Middle frontal gyrus (tissue), 1 donor: ENCODE measurements around the gene FARP1.

ENCODE experiments used
- DNase-seq: peaks from one replicate; pipeline ENCODE4 v3.0.0-alpha.2; 2015; ENCODE audit warnings: low spot score; ENCODE audit errors: extremely low spot score

The FARP1 gene

GRCh38 chr13:98141091-98141490 is 1.8 kb upstream of the FARP1 start:
- no peak for DNase-seq

- no peak for DNase-seq
Measured at GRCh38 chr13:98141509-98142379, 1.1 kb upstream of the FARP1 start.

- DNase-seq, result no peak
Measured at GRCh38 chr13:98143157-98143553, 261 bp downstream of the FARP1 start.

DNA sequence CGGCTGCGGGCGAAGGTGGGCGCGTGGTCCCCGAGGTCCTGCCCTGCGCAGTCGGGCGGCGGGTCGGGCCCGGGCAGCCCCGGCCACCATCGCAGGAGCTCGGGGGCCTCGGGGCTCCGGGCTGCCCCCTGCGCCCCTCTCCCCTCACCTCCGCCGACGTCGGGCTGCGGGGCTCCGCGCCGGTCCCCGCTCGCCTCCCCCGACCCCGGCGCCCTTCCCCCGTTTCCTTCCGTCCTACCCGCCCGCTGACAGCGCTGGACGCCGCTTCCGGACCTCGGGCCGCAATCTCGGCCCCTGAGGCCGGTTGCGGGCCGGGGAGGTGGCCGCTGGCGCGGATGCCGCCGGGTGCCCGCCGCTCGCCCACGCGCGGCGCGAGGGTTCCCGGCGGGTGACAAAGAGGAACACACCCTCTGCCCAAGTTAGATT is 720 bp downstream of the FARP1 start:
- DNase-seq, result no peak

DNA sequence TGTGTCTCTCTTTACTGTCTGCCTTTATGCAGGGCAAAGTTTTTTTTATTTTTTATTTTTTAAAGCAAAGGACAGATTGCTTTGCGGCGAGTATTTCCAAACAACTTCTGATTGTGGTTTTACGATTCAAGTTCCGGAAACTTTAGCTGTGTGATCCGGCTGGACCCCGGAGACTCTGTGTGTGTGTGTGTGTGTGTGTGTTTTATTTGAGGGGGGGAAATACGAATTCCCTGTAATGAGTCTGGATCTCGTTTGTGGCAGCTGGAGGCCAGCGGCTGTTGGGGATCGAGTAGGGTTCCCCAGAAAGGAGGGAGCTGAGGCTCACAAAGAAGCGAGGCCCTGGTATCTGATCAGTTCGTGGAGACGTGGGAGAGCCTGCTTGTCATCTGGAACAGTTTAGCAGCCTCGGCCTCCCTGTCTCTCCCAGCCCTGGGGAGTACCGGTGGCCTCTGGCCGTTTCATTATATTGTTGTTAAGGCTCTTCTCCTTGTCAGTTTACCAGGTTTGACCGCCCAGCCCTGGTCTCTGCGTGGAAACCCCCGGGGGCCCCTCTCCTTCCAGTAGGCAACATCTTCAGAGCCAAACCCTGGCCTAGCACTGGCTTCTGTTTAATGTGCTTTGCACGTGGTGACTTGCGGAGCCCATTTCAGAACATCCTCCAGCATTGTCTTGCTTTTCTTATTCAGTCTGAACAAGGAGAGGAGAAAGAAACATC is 1.3 kb downstream of the FARP1 start:
- DNase-seq, result no peak

DNA sequence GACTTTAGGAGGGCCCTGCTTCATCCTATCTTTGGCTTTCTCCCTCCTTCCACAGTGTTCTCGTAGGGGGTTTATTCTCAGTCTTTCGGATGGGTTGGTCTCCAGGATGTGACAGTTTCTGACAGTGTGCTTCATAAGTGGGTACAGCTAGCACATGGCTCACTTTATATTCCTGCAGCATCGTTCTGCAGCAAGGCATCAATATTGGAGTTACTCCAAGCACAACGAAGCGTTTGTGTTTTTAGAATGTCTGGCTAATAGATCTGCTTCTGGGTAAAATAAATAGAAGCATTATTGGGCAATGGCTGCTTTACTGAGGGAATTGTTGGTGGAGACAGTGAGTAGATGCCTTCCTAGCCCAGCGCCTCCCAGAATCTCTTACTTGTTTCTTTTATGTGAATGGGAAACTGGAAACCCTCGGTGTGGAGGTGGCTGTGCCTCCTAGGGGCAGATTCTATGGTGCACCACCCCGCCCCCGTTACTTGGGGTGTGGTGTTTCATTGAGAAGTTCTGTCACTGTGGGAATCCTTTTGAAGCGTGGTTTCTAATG is 2.0 kb downstream of the FARP1 start:
- DNase-seq, result no peak

DNA sequence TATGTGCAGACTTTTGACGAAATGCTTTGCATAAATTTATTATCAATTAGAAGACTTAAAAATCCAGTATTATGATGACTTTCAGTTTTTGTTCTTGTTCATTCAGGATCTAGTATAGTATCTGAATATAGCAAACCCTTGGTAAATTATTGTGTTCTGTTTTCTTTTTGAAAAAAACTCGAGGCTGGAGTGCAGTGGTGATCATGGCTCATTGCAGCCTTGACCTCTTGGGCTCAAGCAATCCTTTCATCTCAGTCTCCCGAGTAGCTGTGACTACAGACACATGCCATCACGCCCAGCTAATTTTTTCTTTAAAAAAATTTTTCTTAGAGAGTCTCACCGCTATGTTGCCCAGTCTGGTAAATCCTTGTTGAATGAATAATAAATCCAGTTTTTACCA is 4.6 kb downstream of the FARP1 start:
- DNase-seq, result no peak

- no peak for DNase-seq
Measured at GRCh38 chr13:98150832-98151479, 8.1 kb downstream of the FARP1 start.

GRCh38 chr13:98155475-98156109 is 12.7 kb downstream of the FARP1 start:
- DNase-seq, result no peak

DNA sequence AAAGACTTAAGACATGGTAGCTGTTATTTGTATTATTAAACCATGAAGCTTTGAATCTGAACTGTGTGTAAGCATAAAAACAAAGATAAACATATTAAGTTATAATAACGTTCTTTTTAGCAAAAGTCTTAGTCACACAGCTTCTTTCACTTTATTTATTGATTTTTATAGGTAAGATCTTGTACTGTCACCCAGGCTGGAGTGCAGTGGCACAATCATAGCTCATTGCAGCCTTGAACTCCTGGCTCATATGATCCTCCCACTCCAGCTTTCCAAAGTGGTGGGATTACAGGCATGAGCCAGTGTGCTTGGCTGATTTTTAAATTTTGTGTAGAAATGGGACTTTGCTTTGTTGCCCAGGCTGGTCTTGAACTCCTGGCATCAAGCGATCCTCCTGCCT is 13.4 kb downstream of the FARP1 start:
- no peak for DNase-seq

DNA sequence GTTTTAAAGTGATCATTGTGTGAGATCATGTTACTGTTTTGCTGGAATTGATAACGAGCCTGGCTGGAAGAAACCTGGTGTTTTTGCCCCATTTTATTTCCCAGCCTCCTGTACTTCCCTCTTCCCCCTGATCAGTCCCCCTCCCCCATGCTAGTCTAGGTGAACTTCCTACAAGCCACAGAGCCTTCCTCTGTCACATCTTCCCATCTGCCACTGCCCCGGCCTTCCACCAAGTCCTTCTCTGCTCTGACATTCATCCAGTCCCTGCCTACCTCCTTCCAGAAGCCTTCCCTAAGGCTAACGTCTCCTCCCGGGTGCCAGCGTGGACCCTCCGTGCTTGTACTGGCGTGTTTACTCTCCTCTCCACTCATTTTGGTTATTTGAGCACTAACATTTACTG is 14.3 kb downstream of the FARP1 start:
- DNase-seq, result no peak

- DNase-seq, result no peak
Measured at GRCh38 chr13:98157609-98158008, 14.7 kb downstream of the FARP1 start.

DNA sequence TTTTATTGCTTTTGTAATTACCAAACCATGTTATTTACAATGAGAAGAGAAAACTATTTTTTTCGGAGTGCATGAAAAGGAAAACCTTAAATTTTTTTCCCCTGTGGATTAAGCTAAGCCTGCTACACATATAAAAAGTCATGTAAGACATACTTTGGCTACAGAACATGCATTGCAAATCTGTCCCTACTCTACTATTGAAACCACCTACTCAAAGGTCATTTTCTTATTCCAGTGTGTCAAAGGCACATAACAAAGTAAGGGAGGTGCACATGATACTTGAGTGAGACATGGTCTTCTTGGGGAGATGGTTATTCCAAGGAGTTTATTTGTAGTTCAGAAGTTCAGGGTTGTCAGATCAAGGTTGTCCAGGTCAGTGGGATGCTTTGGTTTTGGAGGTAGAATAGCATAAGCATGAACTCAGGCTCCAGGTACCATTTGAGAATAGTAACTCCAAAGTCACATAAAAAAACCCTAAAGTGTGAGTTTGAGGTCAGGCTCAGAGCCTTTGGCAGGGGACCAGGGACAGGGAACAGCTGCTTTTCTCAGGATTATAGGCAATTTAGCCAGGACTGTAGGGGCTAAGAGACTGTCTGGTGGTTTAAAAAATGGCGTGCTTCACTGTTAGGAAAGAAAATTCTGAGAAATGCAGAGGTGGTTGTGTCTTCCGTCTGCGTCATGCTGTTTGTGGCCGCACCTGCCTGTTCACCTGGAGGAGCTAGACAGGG is 15.4 kb downstream of the FARP1 start:
- DNase-seq, result no peak

- no peak for DNase-seq
Measured at GRCh38 chr13:98162935-98163334, 20.0 kb downstream of the FARP1 start.

- DNase-seq, result no peak
Measured at GRCh38 chr13:98169331-98169730, 26.4 kb downstream of the FARP1 start.

DNA sequence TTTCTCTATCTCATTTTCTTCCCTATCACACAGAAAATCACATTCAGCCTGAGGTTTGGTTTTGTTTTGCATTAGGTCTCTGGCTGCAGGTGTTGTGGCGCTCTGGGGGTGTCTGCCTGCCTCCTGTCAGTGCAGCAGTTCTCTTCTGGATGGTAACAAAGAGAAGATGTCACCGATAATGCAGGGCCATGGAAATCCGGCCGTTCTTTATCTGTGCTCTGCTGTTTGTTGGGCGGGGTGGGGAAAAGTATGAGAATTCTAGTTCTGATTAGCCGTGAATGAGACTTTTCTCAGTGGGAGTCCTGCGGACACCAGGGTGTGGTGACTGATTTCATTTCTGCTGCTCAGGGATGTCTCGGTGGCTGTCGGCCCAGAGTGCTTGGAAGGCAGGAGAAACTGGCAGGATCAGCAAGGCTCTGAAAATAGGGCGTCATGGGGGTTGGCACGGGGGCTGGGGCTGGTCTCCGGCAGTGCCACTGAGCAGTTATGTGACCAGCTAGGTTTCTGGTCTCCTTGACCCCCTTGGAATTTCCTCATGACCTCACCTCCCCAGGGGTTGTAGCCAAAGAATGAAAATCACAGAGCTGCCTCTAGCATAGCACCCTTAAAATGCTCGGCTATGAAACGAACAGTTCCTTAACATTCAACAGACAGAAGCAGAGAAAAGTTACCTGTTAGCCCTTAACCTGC is 29.2 kb downstream of the FARP1 start:
- no peak for DNase-seq

GRCh38 chr13:98172590-98173422 is 29.9 kb downstream of the FARP1 start:
- no peak for DNase-seq

DNA sequence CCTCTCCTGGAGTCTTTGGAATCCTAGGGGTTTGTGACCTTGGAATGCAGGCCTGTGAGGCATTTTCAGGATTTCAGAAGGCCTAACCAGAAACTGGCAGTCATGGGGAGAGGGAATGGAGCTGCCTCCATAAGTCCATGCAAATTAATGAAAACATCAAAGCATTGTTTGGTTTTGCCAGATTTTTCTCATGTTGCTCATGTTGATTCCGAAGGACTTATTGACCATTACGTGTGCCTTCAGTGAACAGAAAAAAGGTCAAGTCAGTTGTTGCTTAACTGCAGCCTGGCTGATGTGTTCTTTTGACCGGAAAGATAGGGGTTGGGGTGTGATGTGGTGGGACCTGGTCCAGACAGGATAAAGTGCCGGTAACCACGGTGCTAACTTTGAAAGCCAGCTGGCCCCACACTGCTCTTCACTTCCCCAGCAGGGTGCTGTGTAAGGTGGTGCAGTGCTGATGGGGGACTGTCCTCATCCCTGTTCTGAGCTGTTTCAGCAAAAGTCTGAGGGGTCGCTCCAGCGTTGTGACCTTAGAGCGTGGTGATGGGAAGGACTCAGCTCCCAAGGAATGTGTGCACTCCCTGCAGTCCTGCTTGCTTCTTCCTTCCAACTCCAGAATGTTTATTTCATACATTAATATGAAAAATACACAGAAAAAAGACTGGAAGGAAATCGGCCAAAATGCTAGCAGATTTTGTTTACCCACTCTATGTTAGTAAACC is 30.7 kb downstream of the FARP1 start:
- DNase-seq, result no peak

DNA sequence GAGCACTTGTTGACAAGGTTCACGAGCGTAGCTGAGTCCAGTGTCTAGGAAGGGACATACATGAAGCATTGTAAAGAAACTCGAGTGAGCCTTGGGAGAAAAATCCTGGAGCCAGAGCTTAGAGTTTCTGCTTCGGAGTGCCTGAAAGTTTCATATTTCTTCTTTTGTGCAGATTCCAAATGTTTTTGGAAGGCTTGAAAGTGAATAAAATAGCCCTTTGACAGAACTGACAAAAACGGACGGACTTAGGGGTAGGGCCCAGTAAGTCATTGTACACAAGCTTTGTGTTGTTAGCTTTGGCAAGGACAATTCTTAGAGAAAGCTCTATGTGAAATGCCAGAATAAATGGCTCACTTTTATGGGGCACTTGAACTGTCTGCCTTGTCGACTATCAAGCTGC is 31.4 kb downstream of the FARP1 start:
- no peak for DNase-seq
